Stimulated activated CD4-positive, alpha-beta T cell treated with anti-CD3 and anti-CD28 coated beads, Interleukin-4, amount 100 ng/mL, for 48 hours (primary cell): ENCODE data around the gene TBC1D5.
"Not testable (repeated sequence)": the region's sequence is repeated elsewhere in the genome, so short reads cannot be mapped to it uniquely, and the experiment has no call there.

Experiments
- DNase-seq, 2 donors: peaks; one replicate each; pipeline ENCODE4 v3.0.0-alpha.2; 2020; ENCODE audit warnings: low read depth in 2 of 2

The TBC1D5 gene

GRCh38 chr3:17356585-17356984 is 385.8 kb downstream of the TBC1D5 start:
- no peak for DNase-seq

- DNase-seq, result no peak
Observed at GRCh38 chr3:17355591-17355990, 386.8 kb downstream of the TBC1D5 start.

- DNase-seq, result no peak
Observed at GRCh38 chr3:17354341-17354740, 388.1 kb downstream of the TBC1D5 start.

GRCh38 chr3:17352620-17353019 is 389.8 kb downstream of the TBC1D5 start:
- DNase-seq, result no peak

- DNase-seq, result not testable (repeated sequence)
Observed at GRCh38 chr3:17351193-17351592, 391.2 kb downstream of the TBC1D5 start.

GRCh38 chr3:17349093-17349492 is 393.3 kb downstream of the TBC1D5 start:
- no peak for DNase-seq

GRCh38 chr3:17342119-17342518 is 400.3 kb downstream of the TBC1D5 start:
- DNase-seq, result no peak

GRCh38 chr3:17340693-17341092 is 401.7 kb downstream of the TBC1D5 start:
- DNase-seq, result no peak

- DNase-seq, result no peak
Observed at GRCh38 chr3:17340261-17340660, 402.2 kb downstream of the TBC1D5 start.

GRCh38 chr3:17339132-17339575 is 403.3 kb downstream of the TBC1D5 start:
- DNase-seq, result no peak

- no peak for DNase-seq
Observed at GRCh38 chr3:17336291-17336690, 406.1 kb downstream of the TBC1D5 start.

GRCh38 chr3:17333893-17334292 is 408.5 kb downstream of the TBC1D5 start:
- DNase-seq, result no peak

- no peak for DNase-seq
Observed at GRCh38 chr3:17333446-17333845, 409.0 kb downstream of the TBC1D5 start.

GRCh38 chr3:17330660-17331059 is 411.8 kb downstream of the TBC1D5 start:
- DNase-seq, result no peak

GRCh38 chr3:17329927-17330326 is 412.5 kb downstream of the TBC1D5 start:
- DNase-seq, result no peak

GRCh38 chr3:17322106-17322793 is 420.2 kb downstream of the TBC1D5 start:
- no peak for DNase-seq

- DNase-seq, result no peak
Observed at GRCh38 chr3:17320266-17320665, 422.2 kb downstream of the TBC1D5 start.

GRCh38 chr3:17315897-17316296 is 426.5 kb downstream of the TBC1D5 start:
- DNase-seq, result no peak

- no peak for DNase-seq
Observed at GRCh38 chr3:17314171-17314570, 428.3 kb downstream of the TBC1D5 start.

GRCh38 chr3:17313746-17314145 is 428.7 kb downstream of the TBC1D5 start:
- DNase-seq, result no peak

GRCh38 chr3:17310983-17311382 is 431.4 kb downstream of the TBC1D5 start:
- no peak for DNase-seq

- DNase-seq, result no peak
Observed at GRCh38 chr3:17307887-17308286, 434.5 kb downstream of the TBC1D5 start.

- DNase-seq, result no peak
Observed at GRCh38 chr3:17307482-17307881, 434.9 kb downstream of the TBC1D5 start.

GRCh38 chr3:17304969-17305368 is 437.5 kb downstream of the TBC1D5 start:
- no peak for DNase-seq
